Measurements from ENCODE around the gene PNPLA5. TPM values are rescaled to one million over a fixed set of nuclear protein-coding genes. Genes with fewer than 3 reads are reported as not detected.

Gene PNPLA5
- total and polyA plus RNA-seq, 2 of the 13 experiments (the other 11 are each of a cell fraction or from before 2014, with no cell fraction given) = not detected

- peak; percentile 86 for TF ChIP-seq FOXP4 (CRISPR knock-in tag; IDR thresholded peaks at IDR 0.05)
- 0 out of 2 replicates have a peak, but pooled peaks have one; percentile 63 for TF ChIP-seq SAFB2 (CRISPR knock-in tag; IDR thresholded peaks at IDR 0.05; ENCODE audit: borderline replicate concordance, low read depth)
- TF ChIP-seq ZBTB26 (CRISPR knock-in tag; IDR thresholded peaks at IDR 0.05; ENCODE audit: borderline replicate concordance) = no peak
- TF ChIP-seq NFE2L2 (IDR thresholded peaks at IDR 0.05; ENCODE audit: low read length) = no peak
- no peak for TF ChIP-seq SATB2 (CRISPR knock-in tag; IDR thresholded peaks at IDR 0.05)
- no peak for TF ChIP-seq ZNF451 (CRISPR knock-in tag; IDR thresholded peaks at IDR 0.05)
- TF ChIP-seq AKNA (CRISPR knock-in tag; IDR thresholded peaks at IDR 0.05; ENCODE audit: borderline replicate concordance) = no peak
- no peak; the same call in none of the 2 replicates for TF ChIP-seq HOXA3 (CRISPR knock-in tag; IDR thresholded peaks at IDR 0.05)
- no peak for TF ChIP-seq ZNF143 (CRISPR knock-in tag; IDR thresholded peaks at IDR 0.05)
- no peak for TF ChIP-seq ZNF616 (CRISPR knock-in tag; IDR thresholded peaks at IDR 0.05; ENCODE audit: low read depth)
- no peak for TF ChIP-seq ZFP90 (CRISPR knock-in tag; IDR thresholded peaks at IDR 0.05; ENCODE audit: borderline replicate concordance)
- TF ChIP-seq KAT8 (CRISPR knock-in tag; IDR thresholded peaks at IDR 0.05) = peak; percentile 58; the same call in 1 of the 2 replicates
- TF ChIP-seq PLSCR1 (CRISPR knock-in tag; IDR thresholded peaks at IDR 0.05; ENCODE audit: borderline replicate concordance) = no peak
- peak; percentile 20; the same call in 1 of the 2 replicates for TF ChIP-seq THAP8 (CRISPR knock-in tag; IDR thresholded peaks at IDR 0.05; ENCODE audit: borderline replicate concordance)
- no peak for TF ChIP-seq ZNF598 (CRISPR knock-in tag; IDR thresholded peaks at IDR 0.05; ENCODE audit: borderline replicate concordance)
- TF ChIP-seq GABPA (IDR thresholded peaks at IDR 0.05; ENCODE audit: low read depth, low read length) = no peak
- no peak for TF ChIP-seq GABPA (CRISPR knock-in tag; IDR thresholded peaks at IDR 0.05; ENCODE audit: low read depth)
- TF ChIP-seq ZNF225 (CRISPR knock-in tag; IDR thresholded peaks at IDR 0.05) = no peak
- TF ChIP-seq ZSCAN21 (CRISPR knock-in tag; IDR thresholded peaks at IDR 0.05; ENCODE audit: borderline replicate concordance) = peak; percentile 44; the same call in 1 of the 2 replicates
Observed at GRCh38 chr22:43925433-43926348, 33.9 kb upstream of the PNPLA5 start (continued).

Measured in HepG2 (cell line).